ENCODE results near the gene CFAP299. TPM values are rescaled to one million over a fixed set of nuclear protein-coding genes. Genes with fewer than 3 reads are reported as not detected.

The CFAP299 gene
- total and polyA plus RNA-seq, 2 of the 8 experiments (the other 6 are each of a cell fraction or from before 2014, with no cell fraction given), result not detected

DNA sequence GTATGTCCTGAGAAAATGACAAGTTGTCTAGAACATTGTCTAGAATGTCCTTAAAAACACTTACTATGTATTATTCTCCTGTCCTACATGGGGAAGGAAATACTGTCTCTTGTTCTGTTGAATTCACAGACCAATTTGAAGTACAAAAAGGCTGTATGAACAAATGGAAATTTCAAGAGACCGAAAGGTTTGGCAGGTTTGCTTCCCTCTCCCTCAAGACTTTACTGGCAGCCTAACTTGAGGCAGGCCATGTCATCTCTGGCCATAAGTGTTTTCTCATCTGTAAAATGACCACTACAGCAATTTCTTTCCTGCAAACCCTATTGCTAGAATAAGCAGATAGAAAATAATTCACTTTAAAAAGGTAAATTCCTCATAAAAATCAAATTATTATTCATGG is 503.8 kb downstream of the CFAP299 start:
- no peak overlapping the region for H3K4me3 ChIP-seq (ENCODE audit: extremely low read depth in 1 of 4, insufficient read depth in 2 of 4, low read depth in 3 of 4, low read length in 4 of 4)
- no peak overlapping the region for H2AFZ ChIP-seq (ENCODE audit: low read length)
- H3K23me2 ChIP-seq (ENCODE audit: low read depth, low read length), result no peaks in the 10 kb centered on the region
- DNase-seq (ENCODE audit: low read depth in 1 of 2, low spot score in 2 of 2) (no peak), FAIRE-seq (no peak)
- no peaks in the 10 kb centered on the region for H3K9me3 ChIP-seq (ENCODE audit: insufficient read depth in 2 of 2, low read depth in 1 of 2, low read length in 1 of 2)
- H3K9ac ChIP-seq (replicated peaks in 1 of 4; ENCODE audit: extremely low read depth in 1 of 4, low read depth in 3 of 4, low read length in 3 of 4), result no peak overlapping the region
- no peak overlapping the region for H2BK120ac ChIP-seq (replicated peaks; ENCODE audit: low read depth, low read length)
- 100% methylated on average over 1 of the region's 1 CpG; no CpG with 5 or more reads in 1 of the 2 experiments for WGBS, 2 experiments (ENCODE audit: extremely low coverage in 1 of 2, insufficient coverage in 1 of 2, insufficient read length in 1 of 2, insufficient replicate concordance in 2 of 2, low coverage in 1 of 2, low lambda C conversion rate in 2 of 2, missing lambda C conversion rate in 1 of 2)
- H3K18ac ChIP-seq (ENCODE audit: extremely low read depth, low read length), result no peak overlapping the region
- no peak overlapping the region for H2AK5ac ChIP-seq (ENCODE audit: low read depth, low read length)
- H4K8ac ChIP-seq (ENCODE audit: extremely low read depth, insufficient read depth, low read length), result no peak overlapping the region
- no peak overlapping the region for H3K4ac ChIP-seq (replicated peaks; ENCODE audit: insufficient read length, low read depth, low read length)
- H2BK20ac ChIP-seq (ENCODE audit: low read length), result no peak overlapping the region
- H3K56ac ChIP-seq (replicated peaks; ENCODE audit: insufficient read length, low read depth, low read length), result no peak overlapping the region
- CTCF ChIA-PET (ENCODE audit: partially characterized antibody), result no interaction called here
- no peaks in the 10 kb centered on the region for H3K36me3 ChIP-seq (ENCODE audit: control insufficient read depth in 2 of 4, insufficient read depth in 4 of 4, low read length in 3 of 4)
- POLR2A ChIA-PET (ENCODE audit: partially characterized antibody), result no interaction called here
- H3K27me3 ChIP-seq (replicated peaks in 1 of 4; ENCODE audit: control insufficient read depth in 3 of 4, extremely low read depth in 1 of 4, insufficient read depth in 3 of 4, low read length in 3 of 4), result no peaks in the 10 kb centered on the region
- no peaks in the 10 kb centered on the region for H4K20me1 ChIP-seq (replicated peaks in 1 of 2; ENCODE audit: control insufficient read depth in 1 of 2, insufficient read depth in 2 of 2, low read length in 2 of 2)
- H2BK12ac ChIP-seq (ENCODE audit: low read depth, low read length), result no peak overlapping the region
- no peaks in the 10 kb centered on the region for H3K79me2 ChIP-seq (ENCODE audit: control insufficient read depth in 1 of 2, insufficient read depth in 2 of 2, low read length in 2 of 2)
- H2BK15ac ChIP-seq (ENCODE audit: low read length), result no peak overlapping the region
- H3K27ac ChIP-seq (ENCODE audit: low read depth, low read length), result no peak overlapping the region
- no peaks in the 10 kb centered on the region for H3K79me1 ChIP-seq (ENCODE audit: low read depth, low read length)
- H4K5ac ChIP-seq (ENCODE audit: insufficient read length, low read depth, low read length), result no peak overlapping the region
- no peak overlapping the region for H4K91ac ChIP-seq (replicated peaks; ENCODE audit: insufficient read length, low read length)
- no peak overlapping the region for H3K14ac ChIP-seq (ENCODE audit: insufficient read length)
- no peak overlapping the region for H2BK5ac ChIP-seq (ENCODE audit: low read depth, low read length)
- no peak overlapping the region for H3K4me2 ChIP-seq (ENCODE audit: insufficient read depth in 1 of 2, low read depth in 2 of 2, low read length in 2 of 2)
- no peaks in the 10 kb centered on the region for H3K4me1 ChIP-seq (replicated peaks in 1 of 4; ENCODE audit: control insufficient read depth in 3 of 4, insufficient read depth in 4 of 4, low read length in 3 of 4)
- H3K23ac ChIP-seq (ENCODE audit: insufficient read length), result no peak overlapping the region
- TF ChIP-seq, protein P1, sequence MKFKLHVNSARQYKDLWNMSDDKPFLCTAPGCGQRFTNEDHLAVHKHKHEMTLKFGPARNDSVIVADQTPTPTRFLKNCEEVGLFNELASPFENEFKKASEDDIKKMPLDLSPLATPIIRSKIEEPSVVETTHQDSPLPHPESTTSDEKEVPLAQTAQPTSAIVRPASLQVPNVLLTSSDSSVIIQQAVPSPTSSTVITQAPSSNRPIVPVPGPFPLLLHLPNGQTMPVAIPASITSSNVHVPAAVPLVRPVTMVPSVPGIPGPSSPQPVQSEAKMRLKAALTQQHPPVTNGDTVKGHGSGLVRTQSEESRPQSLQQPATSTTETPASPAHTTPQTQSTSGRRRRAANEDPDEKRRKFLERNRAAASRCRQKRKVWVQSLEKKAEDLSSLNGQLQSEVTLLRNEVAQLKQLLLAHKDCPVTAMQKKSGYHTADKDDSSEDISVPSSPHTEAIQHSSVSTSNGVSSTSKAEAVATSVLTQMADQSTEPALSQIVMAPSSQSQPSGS (IDR thresholded peaks at IDR 0.05; ENCODE audit: low read length), result no peak
- no peak for TF ChIP-seq RNF2 (IDR thresholded peaks at IDR 0.05; ENCODE audit: borderline replicate concordance, low read depth, low read length, missing control alignments, poor library complexity, severe bottlenecking)
- TF ChIP-seq CBX8 (IDR thresholded peaks at IDR 0.05; ENCODE audit: borderline replicate concordance, low read depth, low read length), result no peak
- TF ChIP-seq RXRA (IDR thresholded peaks at IDR 0.05; ENCODE audit: insufficient read depth, low read depth, low read length), result no peak
- TF ChIP-seq NRF1 (IDR thresholded peaks at IDR 0.05; ENCODE audit: low read depth, low read length), result no peak
- TF ChIP-seq, protein P2, sequence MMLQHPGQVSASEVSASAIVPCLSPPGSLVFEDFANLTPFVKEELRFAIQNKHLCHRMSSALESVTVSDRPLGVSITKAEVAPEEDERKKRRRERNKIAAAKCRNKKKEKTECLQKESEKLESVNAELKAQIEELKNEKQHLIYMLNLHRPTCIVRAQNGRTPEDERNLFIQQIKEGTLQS (IDR thresholded peaks at IDR 0.05; ENCODE audit: insufficient read depth, low read depth, low read length), result no peak
- TF ChIP-seq CREB1 (IDR thresholded peaks at IDR 0.05), result no peak
- TF ChIP-seq TAF1 (IDR thresholded peaks at IDR 0.05; ENCODE audit: low read depth, low read length), result no peak
- no peak for TF ChIP-seq RAD21 (IDR thresholded peaks at IDR 0.05 in 1 of 2, conservative IDR thresholded peaks at IDR 0.05 in 1 of 2; ENCODE audit: low read depth in 2 of 2, low read length in 2 of 2)
- TF ChIP-seq KDM4A (IDR thresholded peaks at IDR 0.05; ENCODE audit: low read depth, low read length, severe bottlenecking), result no peak
